Measurements from ENCODE around the gene FIZ1. TPM values are rescaled to one million over a fixed set of nuclear protein-coding genes. Genes with fewer than 3 reads are reported as not detected.

FIZ1 gene
- total and polyA plus RNA-seq, 5 experiments from 2014 or later: 2.8 to 22.0 (median 5.4) TPM

DNA sequence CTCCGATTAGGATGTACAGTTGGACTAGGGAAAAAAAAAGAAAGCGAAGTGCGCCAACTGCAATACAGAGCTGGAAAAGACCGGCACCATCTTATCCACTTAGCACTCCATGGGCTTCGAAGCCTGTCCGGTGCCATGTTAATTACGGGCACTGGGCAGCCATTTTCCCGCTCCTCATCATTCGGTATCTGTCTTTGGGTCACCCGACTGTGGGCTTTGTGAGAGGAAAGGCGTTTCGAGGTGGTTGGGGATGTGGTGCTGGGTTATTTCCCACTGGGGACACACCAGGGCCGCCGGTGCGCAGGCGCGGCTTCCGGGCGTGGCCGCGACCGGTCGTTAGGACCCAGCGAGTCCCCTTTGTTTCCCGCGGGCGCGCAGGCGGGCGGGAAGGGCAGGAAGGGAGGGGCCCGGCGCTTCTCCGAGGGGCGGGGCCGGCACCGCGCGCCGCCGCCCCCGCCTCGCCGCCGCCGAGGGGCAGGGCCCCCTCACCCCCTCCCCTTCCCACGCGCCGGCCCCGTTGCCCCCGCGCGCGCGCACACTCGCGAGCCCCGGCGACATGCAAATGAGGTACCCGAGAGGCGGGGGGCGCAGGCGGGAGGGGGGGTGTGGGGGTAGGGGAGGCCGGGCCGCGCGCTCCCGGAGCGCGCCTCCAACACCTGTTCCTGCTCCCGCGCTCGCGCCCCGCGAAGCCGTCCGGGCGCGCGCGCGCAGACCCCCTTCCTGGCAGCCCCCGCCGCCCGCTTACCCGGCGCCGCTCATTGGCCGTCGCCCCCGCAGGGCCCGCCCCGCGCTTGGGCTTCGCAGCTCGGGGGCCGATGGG is 735 bp upstream of the FIZ1 start, which contains the start of gene ZNF524:
ZNF524 (plus strand) TSS at position 447 of the 820 bp plus-strand sequence. CDS start 1,825 bp downstream, outside the sequence.
- ATAC-seq (peak; percentile 73 to 76), DNase-seq (peak; percentile 79 to 98 (median 86))
- Mint-ChIP-seq H3K4me1 (peaks cover 16 to 41% (median 31%) of the 10 kb centered on the region in 4 donors), H3K4me3 (peak within 1 kb of the TSS; percentile 89 to 100 (median 99)), H3K27me3 (no peaks in the 10 kb centered on the region), H3K27ac (peak within 1 kb of the TSS; percentile 96 to 100 (median 99)), H3K36me3 (peaks cover 0 to 23% (median 14%) of the 10 kb centered on the region in 3 donors), H3K9me3 (no peaks in the 10 kb centered on the region)
- POLR2A ChIA-PET: interaction anchor here (0.6 to 6.3 kb wide), 24 partner anchors 12 to 1151 kb away, joined by 3 to 60 read pairs (median 4); partner anchors contain the start of genes HSPBP1, ISOC2, KMT5C and LENG8

DNA sequence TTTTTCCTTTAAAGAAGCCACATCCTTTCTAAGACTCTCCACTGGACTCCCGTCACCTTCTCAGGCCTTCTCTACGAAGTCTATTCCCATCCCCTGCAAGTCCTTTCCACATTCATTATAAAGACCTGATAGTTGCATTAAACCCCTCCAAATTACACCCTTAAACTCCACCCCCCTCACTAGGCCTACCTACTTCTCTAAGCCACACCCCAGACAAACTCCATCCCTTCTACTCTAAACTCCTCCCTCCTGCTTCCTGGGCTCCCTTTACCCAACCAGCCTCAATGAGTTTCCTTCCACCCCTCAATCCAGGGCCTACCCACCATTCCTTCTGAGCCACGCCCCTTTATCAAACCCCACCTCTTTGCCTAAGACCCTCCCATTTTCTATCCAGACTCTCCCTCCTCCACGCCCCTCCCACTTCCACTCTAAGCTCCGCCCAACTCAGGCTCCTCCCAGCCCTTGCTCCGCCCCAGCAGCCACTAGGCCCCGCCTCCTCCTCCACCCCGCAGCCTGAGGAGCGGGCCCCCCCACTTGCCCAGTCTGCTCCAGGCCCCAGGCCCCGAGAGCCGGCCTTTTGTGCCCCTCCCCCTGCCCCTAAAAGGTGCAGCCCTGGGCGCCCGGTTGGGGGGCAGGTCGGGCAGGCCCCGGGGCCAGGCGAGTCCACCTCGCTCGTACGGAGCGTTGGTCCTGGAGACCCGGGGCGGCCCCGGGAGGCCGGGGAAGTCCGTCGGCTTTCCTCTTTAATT is 424 bp downstream of the FIZ1 start:
- peaks cover 0 to 28% (median 18%) of the 10 kb centered on the region in 3 donors for H3K36me3 Mint-ChIP-seq
- no peaks in the 10 kb centered on the region for H3K27me3 Mint-ChIP-seq
- POLR2A ChIA-PET: interaction anchor here (0.6 to 6.3 kb wide), 27 partner anchors 9 to 1150 kb away, joined by 3 to 60 read pairs (median 4); partner anchors contain the start of genes ISOC2, KMT5C, LENG8 and PPP1R12C
- peak overlapping the region; percentile 96 to 100 (median 99) for H3K27ac Mint-ChIP-seq
- ATAC-seq (peak; percentile 54 to 63), DNase-seq (peak; percentile 86 to 99 (median 94))
- H3K4me1 Mint-ChIP-seq: peaks cover 13 to 32% (median 25%) of the 10 kb centered on the region in 4 donors
- peak overlapping the region; percentile 89 to 100 (median 99) for H3K4me3 Mint-ChIP-seq
- H3K9me3 Mint-ChIP-seq: peaks cover 0 to 1% (median 0%) of the 10 kb centered on the region in 9 donors

DNA sequence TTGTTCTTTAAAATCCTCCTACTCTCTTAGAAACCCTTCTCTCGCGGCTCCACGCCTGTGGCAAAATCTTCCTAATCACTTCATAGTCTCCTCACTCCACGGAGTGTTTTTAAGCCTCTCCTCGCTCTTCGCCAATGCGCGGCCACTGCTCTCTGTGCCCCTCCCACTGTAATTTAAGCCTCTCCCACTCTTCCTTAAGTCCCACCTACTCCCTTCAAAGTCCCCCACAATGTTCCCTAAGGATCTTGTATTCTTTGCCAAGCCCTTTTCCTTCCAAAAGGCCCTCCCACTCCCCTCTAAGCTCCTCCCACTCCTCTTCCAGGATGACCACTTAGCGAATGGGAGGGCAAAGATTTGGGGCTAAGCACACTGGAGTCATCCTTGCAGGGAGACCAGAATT is 1.3 kb downstream of the FIZ1 start:
- Mint-ChIP-seq H3K4me3 (peak overlapping the region in 1 of 10 donors; percentile 22), H3K27ac (peak overlapping the region in 5 of 10 donors; percentile 16 to 96 (median 44)), H3K4me1 (peaks cover 9 to 25% (median 20%) of the 10 kb centered on the region in 4 donors), H3K27me3 (no peaks in the 10 kb centered on the region), H3K9me3 (peaks cover 0 to 1% (median 0%) of the 10 kb centered on the region in 9 donors), H3K36me3 (peaks cover 0 to 31% (median 21%) of the 10 kb centered on the region in 3 donors)
- POLR2A ChIA-PET: interaction anchor here (1.0 to 6.3 kb wide), 3 partner anchors 8 to 27 kb away, joined by 4 to 55 read pairs (median 24); partner anchors contain the start of genes ZNF579 and ZNF784
- no peak for ATAC-seq
- DNase-seq: no peak

DNA sequence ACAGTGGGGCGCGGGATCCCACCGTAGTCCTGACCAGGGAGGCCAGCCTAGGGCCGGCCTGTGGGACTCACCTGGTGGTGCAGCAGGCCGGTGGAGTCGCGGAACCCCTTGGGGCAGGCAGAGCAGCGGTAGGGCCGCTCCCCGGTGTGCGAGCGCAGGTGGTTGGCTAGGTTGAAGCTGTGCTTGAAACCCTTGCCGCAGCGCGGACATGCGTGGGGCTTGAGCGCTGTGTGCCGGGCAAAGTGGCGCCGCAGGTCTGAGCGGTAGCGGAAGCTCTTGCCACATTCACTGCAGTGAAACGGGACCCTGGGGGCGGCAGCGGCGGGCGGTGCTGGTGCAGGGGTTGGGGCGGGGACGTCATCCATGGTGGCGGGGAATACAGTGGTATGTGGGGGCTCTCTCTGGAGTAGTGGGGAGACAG is 1.8 kb downstream of the FIZ1 start:
- H3K9me3 Mint-ChIP-seq: peaks cover 0 to 1% (median 0%) of the 10 kb centered on the region in 9 donors
- H3K27me3 Mint-ChIP-seq: no peaks in the 10 kb centered on the region
- H3K4me1 Mint-ChIP-seq: peaks cover 9 to 25% (median 20%) of the 10 kb centered on the region in 4 donors
- POLR2A ChIA-PET: interaction anchor here (3.4 to 6.3 kb wide), 2 partner anchors 16 to 28 kb away, joined by 24 to 55 read pairs; partner anchors contain the start of genes ZNF579 and ZNF784
- no peak overlapping the region for H3K27ac Mint-ChIP-seq
- no peak for ATAC-seq
- no peak for DNase-seq
- peaks cover 0 to 31% (median 21%) of the 10 kb centered on the region in 3 donors for H3K36me3 Mint-ChIP-seq
- H3K4me3 Mint-ChIP-seq: no peak overlapping the region

DNA sequence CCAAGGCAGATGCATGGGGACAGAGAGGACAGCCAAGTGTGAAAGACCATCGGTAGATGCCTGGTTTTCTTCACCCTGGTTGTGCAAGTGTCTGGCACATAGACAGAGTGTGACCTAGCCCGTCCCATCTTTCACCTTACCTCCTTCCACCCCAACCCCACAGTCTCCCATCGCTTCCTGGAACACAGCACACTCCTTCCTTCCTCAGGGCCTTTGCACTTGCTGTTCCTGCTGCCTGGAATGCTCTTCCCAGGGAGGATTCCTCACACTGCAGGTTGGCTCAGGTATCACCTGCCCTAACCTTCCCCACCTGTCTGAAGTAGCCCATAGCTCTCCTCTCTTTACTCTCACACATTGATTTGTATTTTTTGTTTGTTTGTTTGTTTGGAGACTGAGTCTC is 3.0 kb downstream of the FIZ1 start:
- POLR2A ChIA-PET: interaction anchor here (0.8 to 0.9 kb wide), 2 partner anchors 11 to 15 kb away, joined by 3 read pairs; partner anchors contain the start of gene ZNF579
- peaks cover 0 to 1% (median 0%) of the 10 kb centered on the region in 9 donors for H3K9me3 Mint-ChIP-seq
- no peaks in the 10 kb centered on the region for H3K27me3 Mint-ChIP-seq
- peak overlapping the region in 1 of 10 donors; percentile 76 for H3K27ac Mint-ChIP-seq
- no peak for DNase-seq
- H3K4me1 Mint-ChIP-seq: peaks cover 9 to 19% (median 15%) of the 10 kb centered on the region in 4 donors
- ATAC-seq: no peak
- no peak overlapping the region for H3K4me3 Mint-ChIP-seq
- peaks cover 0 to 31% (median 21%) of the 10 kb centered on the region in 3 donors for H3K36me3 Mint-ChIP-seq

DNA sequence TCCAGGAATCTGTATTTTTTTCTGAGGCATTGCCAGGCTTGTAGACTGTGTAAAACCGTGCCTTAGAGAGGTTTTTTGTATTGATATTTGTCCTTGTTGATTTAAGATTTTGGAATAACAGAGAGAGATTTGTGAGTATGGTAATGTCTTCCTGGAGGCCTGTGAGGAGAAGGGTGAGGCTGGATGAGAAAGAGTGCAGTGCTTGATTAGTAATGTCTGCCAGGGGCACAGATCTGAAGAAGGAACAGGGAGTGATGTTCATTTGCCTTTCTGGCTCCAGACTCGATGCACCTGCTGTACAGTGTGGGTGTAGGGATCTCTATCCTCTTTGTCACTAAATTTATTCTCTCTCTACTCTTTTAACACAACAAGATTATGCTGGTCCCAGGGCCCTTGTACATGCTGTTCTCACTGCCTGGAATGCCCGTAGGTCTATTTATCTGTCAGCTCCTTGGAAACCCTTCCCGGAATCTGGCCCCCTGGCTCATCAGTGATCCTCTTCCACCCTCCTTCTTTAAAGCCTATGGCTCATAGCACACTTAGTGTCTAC is 4.2 kb downstream of the FIZ1 start:
- Mint-ChIP-seq H3K27me3 (no peaks in the 10 kb centered on the region), H3K27ac (peak overlapping the region in 5 of 10 donors; percentile 0 to 34 (median 19)), H3K36me3 (peaks cover 0 to 31% (median 21%) of the 10 kb centered on the region in 3 donors), H3K4me1 (peaks cover 5 to 14% (median 10%) of the 10 kb centered on the region in 4 donors), H3K4me3 (no peak overlapping the region), H3K9me3 (peaks cover 0 to 1% (median 0%) of the 10 kb centered on the region in 9 donors)
- POLR2A ChIA-PET: interaction anchor here (1.0 kb wide), 1 partner anchor 8 kb away, joined by 3 read pairs; no protein-coding TSS in a partner anchor
- ATAC-seq (no peak), DNase-seq (no peak)

DNA sequence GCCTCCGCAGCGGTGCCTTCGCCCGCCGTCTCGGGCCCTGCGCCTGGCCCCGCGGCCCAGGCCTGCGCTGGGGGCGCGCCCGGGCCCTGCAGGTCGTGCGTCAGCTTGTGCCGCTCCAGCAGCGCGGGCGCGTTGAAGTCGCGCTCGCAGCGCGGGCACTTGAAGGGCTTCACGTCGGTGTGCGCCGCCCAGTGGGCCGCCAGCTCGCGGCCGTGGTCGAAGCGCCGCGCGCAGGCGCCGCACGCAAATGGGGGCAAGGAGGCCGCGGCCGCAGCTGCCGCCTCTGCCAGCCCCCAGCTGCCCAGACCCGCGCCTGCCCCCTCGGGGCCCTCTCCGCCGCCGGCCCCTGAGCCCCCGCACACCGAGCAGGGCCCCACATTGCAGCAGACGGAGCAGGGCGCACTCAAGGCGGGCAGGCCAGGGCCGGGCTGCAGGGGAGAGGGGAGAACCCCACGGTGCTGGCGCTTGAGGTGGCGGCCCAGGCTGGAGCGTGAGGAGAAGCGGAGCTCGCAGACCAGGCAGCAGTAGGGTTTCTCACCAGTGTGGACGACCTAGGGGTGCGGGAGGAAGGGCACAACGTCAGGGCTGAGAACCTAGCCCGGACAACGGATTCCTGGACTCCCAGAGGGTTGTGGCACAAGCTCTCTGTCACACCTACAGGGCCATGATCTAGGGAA is 6.1 kb downstream of the FIZ1 start:
- DNase-seq (no peak), ATAC-seq (no peak)
- H3K27ac Mint-ChIP-seq: no peak overlapping the region
- H3K36me3 Mint-ChIP-seq: peaks cover 0 to 31% (median 21%) of the 10 kb centered on the region in 3 donors
- POLR2A ChIA-PET: no interaction called here
- H3K4me3 Mint-ChIP-seq: no peak overlapping the region
- peaks cover 0 to 1% (median 0%) of the 10 kb centered on the region in 9 donors for H3K9me3 Mint-ChIP-seq
- peaks cover 5 to 11% (median 5%) of the 10 kb centered on the region in 4 donors for H3K4me1 Mint-ChIP-seq
- no peaks in the 10 kb centered on the region for H3K27me3 Mint-ChIP-seq

DNA sequence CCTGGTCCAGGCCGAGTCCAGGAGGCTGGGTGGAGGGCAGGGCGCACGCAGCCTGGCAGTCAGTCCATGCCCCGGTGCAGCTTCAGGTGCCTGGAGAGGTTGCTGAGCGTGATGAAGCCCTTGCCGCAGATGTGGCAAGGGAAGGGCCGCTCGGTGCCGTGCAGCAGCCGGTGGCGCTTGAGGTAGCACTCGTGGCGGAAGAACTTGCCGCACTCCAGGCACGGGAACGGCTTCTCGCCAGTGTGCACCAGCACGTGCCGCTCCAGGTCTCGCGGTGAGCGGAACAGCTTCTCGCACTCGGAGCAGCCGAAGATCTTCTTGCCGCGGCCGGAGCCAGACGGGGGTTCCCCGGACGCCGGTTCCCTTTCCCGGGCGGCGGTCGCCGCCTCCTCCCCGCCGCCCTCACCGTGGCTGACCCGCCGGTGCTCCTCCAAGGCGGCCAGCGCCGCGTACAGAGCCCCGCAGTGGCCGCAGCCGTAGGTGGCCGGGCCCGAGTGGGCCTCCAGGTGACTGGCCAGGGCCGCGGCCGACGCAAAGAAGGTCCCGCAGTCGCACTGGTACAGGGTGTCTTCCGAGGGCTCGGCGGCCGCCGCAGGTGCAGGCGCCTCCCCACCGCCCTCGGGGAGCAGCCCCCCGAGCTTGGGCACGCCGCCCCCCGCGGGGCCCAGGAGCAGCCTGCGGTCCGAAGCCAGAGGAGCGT is 6.8 kb downstream of the FIZ1 start:
- peaks cover under 1 to 11% (median 5%) of the 10 kb centered on the region in 4 donors for H3K4me1 Mint-ChIP-seq
- peaks cover 0 to 27% (median 21%) of the 10 kb centered on the region in 3 donors for H3K36me3 Mint-ChIP-seq
- ATAC-seq (no peak), DNase-seq (no peak)
- POLR2A ChIA-PET: no interaction called here
- no peaks in the 10 kb centered on the region for H3K27me3 Mint-ChIP-seq
- H3K9me3 Mint-ChIP-seq: peaks cover 0 to 1% (median 0%) of the 10 kb centered on the region in 9 donors
- no peak overlapping the region for H3K27ac Mint-ChIP-seq
- H3K4me3 Mint-ChIP-seq: no peak overlapping the region

DNA sequence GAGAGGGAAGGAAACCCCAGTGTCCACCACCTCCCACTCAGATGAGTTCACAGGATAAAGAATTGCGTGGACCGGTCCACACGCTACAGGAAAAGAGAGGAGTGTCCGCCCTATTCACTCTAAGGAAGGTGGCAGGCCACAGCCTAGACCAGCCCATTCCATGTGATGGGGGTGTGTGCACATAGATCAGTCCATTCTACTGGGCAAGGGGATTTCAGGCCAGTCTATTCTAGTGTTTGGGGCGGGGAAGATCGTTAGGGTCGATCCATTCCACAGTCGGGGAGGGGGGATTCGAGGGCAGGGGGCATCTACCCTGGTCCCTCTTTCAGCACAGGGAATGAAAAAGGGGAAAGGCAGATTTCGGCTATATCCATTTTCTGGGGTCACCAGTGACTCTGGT is 7.8 kb downstream of the FIZ1 start:
- POLR2A ChIA-PET: no interaction called here
- DNase-seq: no peak
- H3K9me3 Mint-ChIP-seq: peaks cover 0 to 1% (median 0%) of the 10 kb centered on the region in 9 donors
- no peak for ATAC-seq
- H3K4me1 Mint-ChIP-seq: peaks cover 9 to 19% (median 13%) of the 10 kb centered on the region in 4 donors
- H3K36me3 Mint-ChIP-seq: peaks cover 0 to 23% (median 18%) of the 10 kb centered on the region in 3 donors
- H3K27me3 Mint-ChIP-seq: no peaks in the 10 kb centered on the region
- peak overlapping the region in 1 of 10 donors; percentile 7 for H3K27ac Mint-ChIP-seq
- no peak overlapping the region for H3K4me3 Mint-ChIP-seq

DNA sequence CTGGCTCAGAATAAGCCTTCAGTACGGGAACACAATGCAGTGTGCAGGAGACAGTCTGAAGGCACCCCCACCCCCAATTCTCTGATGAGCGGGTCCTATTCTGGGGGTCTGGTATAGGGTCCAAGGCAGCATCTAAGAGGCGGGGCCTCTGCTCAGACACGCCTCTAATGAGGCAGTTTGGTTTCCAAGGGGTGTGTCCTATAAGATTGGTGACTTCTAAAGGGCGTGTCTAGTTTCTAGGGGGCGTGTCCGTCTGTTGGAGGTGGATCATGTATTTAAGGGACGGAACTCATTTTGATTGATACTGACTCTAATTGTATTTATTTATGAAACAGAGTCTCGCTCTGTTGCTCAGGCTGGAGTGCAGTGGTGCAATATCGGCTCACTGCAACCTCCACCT is 8.7 kb downstream of the FIZ1 start:
- Mint-ChIP-seq H3K27ac (no peak overlapping the region), H3K9me3 (peaks cover 0 to 1% (median 0%) of the 10 kb centered on the region in 9 donors), H3K4me3 (no peak overlapping the region), H3K27me3 (no peaks in the 10 kb centered on the region), H3K4me1 (peaks cover 9 to 25% (median 21%) of the 10 kb centered on the region in 4 donors), H3K36me3 (peaks cover 0 to 14% (median 13%) of the 10 kb centered on the region in 3 donors)
- POLR2A ChIA-PET: no interaction called here
- DNase-seq (no peak), ATAC-seq (no peak)

DNA sequence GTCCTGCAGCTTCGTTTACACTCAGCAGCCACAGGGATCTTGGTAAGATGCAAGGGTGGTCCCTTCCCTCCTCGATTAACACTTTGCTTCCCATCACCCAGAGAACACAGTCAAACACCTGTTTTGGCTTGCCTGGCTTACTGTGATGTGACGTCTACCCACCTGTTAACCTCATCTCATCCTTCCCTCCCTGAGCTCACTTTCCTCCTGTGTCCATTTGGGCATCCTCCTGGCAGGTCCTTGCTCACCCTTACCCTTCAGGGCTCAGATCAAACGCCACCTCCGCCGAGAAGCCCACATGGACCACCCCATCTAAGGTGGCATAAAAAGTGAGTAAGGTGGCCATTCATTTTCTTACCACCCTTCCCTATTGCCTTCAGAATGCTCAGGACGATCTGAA is 9.2 kb downstream of the FIZ1 start:
- H3K4me1 Mint-ChIP-seq: peaks cover 13 to 30% (median 26%) of the 10 kb centered on the region in 4 donors
- POLR2A ChIA-PET: interaction anchor here (1.0 kb wide), 1 partner anchor 9 kb away, joined by 4 read pairs; no protein-coding TSS in a partner anchor
- no peaks in the 10 kb centered on the region for H3K27me3 Mint-ChIP-seq
- DNase-seq: no peak
- H3K27ac Mint-ChIP-seq: no peak overlapping the region
- peaks cover 0 to 9% (median 8%) of the 10 kb centered on the region in 3 donors for H3K36me3 Mint-ChIP-seq
- peaks cover 0 to 1% (median 0%) of the 10 kb centered on the region in 9 donors for H3K9me3 Mint-ChIP-seq
- H3K4me3 Mint-ChIP-seq: peak overlapping the region in 2 of 10 donors; percentile 50 to 51
- ATAC-seq: no peak

All from naive thymus-derived CD8-positive, alpha-beta T cell (primary cell).